ENCODE data around the gene OSER1.
A peak's percentile ranks its signal among the peaks of the same experiment; 100 is the strongest.

Gene OSER1

GRCh38 chr20:44210406-44211176 lies at the start of gene OSER1:
OSER1 (minus strand) TSS chr20:44210771; CDS start chr20:44206957, 3,814 bp downstream.
- peak; percentile 94 for DNase-seq (ENCODE audit: extremely low read depth, low read depth)
- no peak for TF ChIP-seq CTCF (IDR thresholded peaks at IDR 0.05; ENCODE audit: low read depth, low read length)

- no peak for DNase-seq (ENCODE audit: extremely low read depth, low read depth)
- no peak for TF ChIP-seq CTCF (IDR thresholded peaks at IDR 0.05; ENCODE audit: low read depth, low read length)
Measured at GRCh38 chr20:44258226-44258890, 47.8 kb upstream of the OSER1 start.

GRCh38 chr20:44256961-44257360 lies 46.4 kb upstream of the OSER1 start:
- DNase-seq (ENCODE audit: extremely low read depth, low read depth), result no peak
- no peak for TF ChIP-seq CTCF (IDR thresholded peaks at IDR 0.05; ENCODE audit: low read depth, low read length)

GRCh38 chr20:44255942-44256341 lies 45.4 kb upstream of the OSER1 start:
- no peak for TF ChIP-seq CTCF (IDR thresholded peaks at IDR 0.05; ENCODE audit: low read depth, low read length)
- no peak for DNase-seq (ENCODE audit: extremely low read depth, low read depth)

- TF ChIP-seq CTCF (IDR thresholded peaks at IDR 0.05; ENCODE audit: low read depth, low read length), result no peak
- DNase-seq (ENCODE audit: extremely low read depth, low read depth), result no peak
Measured at GRCh38 chr20:44254073-44254472, 43.5 kb upstream of the OSER1 start.

GRCh38 chr20:44253528-44253927 lies 43.0 kb upstream of the OSER1 start:
- no peak for DNase-seq (ENCODE audit: extremely low read depth, low read depth)
- no peak; the same call in none of the 2 replicates for TF ChIP-seq CTCF (IDR thresholded peaks at IDR 0.05; ENCODE audit: low read depth, low read length)

- no peak for DNase-seq (ENCODE audit: extremely low read depth, low read depth)
- TF ChIP-seq CTCF (IDR thresholded peaks at IDR 0.05; ENCODE audit: low read depth, low read length), result no peak
Measured at GRCh38 chr20:44251284-44251683, 40.7 kb upstream of the OSER1 start.

All from AG09319 (cell line).